ENCODE measurements around the gene PIWIL4. TPM values are rescaled to one million over a fixed set of nuclear protein-coding genes. Genes with fewer than 3 reads are reported as not detected.
A peak's percentile ranks its signal among the peaks of the same experiment; 100 is the strongest.

The PIWIL4 gene
- total and polyA plus RNA-seq, 9 of the 15 experiments (the other 6 are each of a cell fraction or from before 2014, with no cell fraction given): 6.3 to 17.0 (median 10.8) TPM

- no peak for TF ChIP-seq ARNT (IDR thresholded peaks at IDR 0.05)
- peak; percentile 85 for TF ChIP-seq EP400 (IDR thresholded peaks at IDR 0.05)
- peak; percentile 81 for TF ChIP-seq ZBTB17 (CRISPR knock-in tag; IDR thresholded peaks at IDR 0.05)
- no peak for TF ChIP-seq ZNF212 (CRISPR knock-in tag; IDR thresholded peaks at IDR 0.05)
- no peak for TF ChIP-seq MEF2A (IDR thresholded peaks at IDR 0.05; ENCODE audit: control insufficient read depth, low read depth, low read length)
- TF ChIP-seq MYC (IDR thresholded peaks at IDR 0.05; ENCODE audit: low read depth, low read length): peak; percentile 72
- TF ChIP-seq MYC (CRISPR knock-in tag; IDR thresholded peaks at IDR 0.05; ENCODE audit: borderline replicate concordance, low read depth): peak; percentile 63; the same call in 1 of the 2 replicates
- no peak for TF ChIP-seq GATA2 (CRISPR knock-in tag; IDR thresholded peaks at IDR 0.05)
- no peak for TF ChIP-seq COPS2 (conservative IDR thresholded peaks at IDR 0.05)
- no peak for TF ChIP-seq CHD4 (IDR thresholded peaks at IDR 0.05; ENCODE audit: insufficient read depth, insufficient replicate concordance, low read depth, low read length, poor library complexity, severe bottlenecking)
- peak; percentile 61; the same call in 1 of the 2 replicates for TF ChIP-seq HDAC2 (IDR thresholded peaks at IDR 0.05)
- 0 out of 2 replicates have a peak, but pooled peaks have one; percentile 34 for TF ChIP-seq CEBPG (CRISPR knock-in tag; IDR thresholded peaks at IDR 0.05)
- TF ChIP-seq CEBPG (tag; conservative IDR thresholded peaks at IDR 0.05 in 1 of 2, IDR thresholded peaks at IDR 0.05 in 1 of 2): no peak
- no peak for TF ChIP-seq ZFPM2 (CRISPR knock-in tag; IDR thresholded peaks at IDR 0.05)
- no peak for TF ChIP-seq ZBTB8A (IDR thresholded peaks at IDR 0.05; ENCODE audit: partially characterized antibody)
- TF ChIP-seq SMARCA4 (IDR thresholded peaks at IDR 0.05): 0 out of 2 replicates have a peak, but pooled peaks have one; percentile 29
- no peak for TF ChIP-seq HDAC3 (IDR thresholded peaks at IDR 0.05; ENCODE audit: borderline replicate concordance, partially characterized antibody)
- no peak for TF ChIP-seq RNF219 (CRISPR knock-in tag; IDR thresholded peaks at IDR 0.05)
- TF ChIP-seq, protein P1, sequence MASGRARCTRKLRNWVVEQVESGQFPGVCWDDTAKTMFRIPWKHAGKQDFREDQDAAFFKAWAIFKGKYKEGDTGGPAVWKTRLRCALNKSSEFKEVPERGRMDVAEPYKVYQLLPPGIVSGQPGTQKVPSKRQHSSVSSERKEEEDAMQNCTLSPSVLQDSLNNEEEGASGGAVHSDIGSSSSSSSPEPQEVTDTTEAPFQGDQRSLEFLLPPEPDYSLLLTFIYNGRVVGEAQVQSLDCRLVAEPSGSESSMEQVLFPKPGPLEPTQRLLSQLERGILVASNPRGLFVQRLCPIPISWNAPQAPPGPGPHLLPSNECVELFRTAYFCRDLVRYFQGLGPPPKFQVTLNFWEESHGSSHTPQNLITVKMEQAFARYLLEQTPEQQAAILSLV (tag; IDR thresholded peaks at IDR 0.05): no peak
- TF ChIP-seq CCAR2 (IDR thresholded peaks at IDR 0.05; ENCODE audit: low read depth, low read length): no peak
- TF ChIP-seq TEAD2 (tag; IDR thresholded peaks at IDR 0.05): no peak
- no peak for TF ChIP-seq TFAM (CRISPR knock-in tag; conservative IDR thresholded peaks at IDR 0.05)
- peak; percentile 48; the same call in 1 of the 2 replicates for TF ChIP-seq GATAD2B (IDR thresholded peaks at IDR 0.05; ENCODE audit: borderline replicate concordance)
- no peak for TF ChIP-seq ILK (tag; IDR thresholded peaks at IDR 0.05; ENCODE audit: borderline replicate concordance, low read depth)
- TF ChIP-seq KAT2B (IDR thresholded peaks at IDR 0.05; ENCODE audit: low read depth, low read length): no peak
- no peak for TF ChIP-seq USF2 (CRISPR knock-in tag; IDR thresholded peaks at IDR 0.05)
Observed at GRCh38 chr11:94543695-94544645, 23.2 kb upstream of the PIWIL4 start, which contains the start of gene FUT4 (continued).
